CD4-positive, alpha-beta memory T cell (primary cell): ENCODE measurements around the gene BLM. TPM values are rescaled to one million over a fixed set of nuclear protein-coding genes. Genes with fewer than 3 reads are reported as not detected.

Source experiments
- CTCF ChIA-PET: fragments of 350-600 bp; sonication (Branson Sonifier 250); formaldehyde crosslinking; loops from one replicate; lab custom pipeline; 2021; ENCODE audit warnings: inconsistent platforms; ENCODE audit not compliant: partially characterized antibody; lab: Charles Lee
- POLR2A ChIA-PET: fragments of 350-600 bp; sonication (Branson Sonifier 250); formaldehyde crosslinking; loops from one replicate; lab custom pipeline; 2021; ENCODE audit not compliant: partially characterized antibody; lab: Charles Lee
- DNase-seq, 5 donors: peaks; one replicate each; pipeline versions ENCODE4 v3.0.0 to v3.0.0-alpha.2; 2020 to 2022; ENCODE audit warnings: mixed read lengths in 1 of 5
- H3K27ac ChIP-seq: one replicate; pipeline ENCODE4 v1.7.0; 2013; ENCODE audit warnings: low read depth, low read length
- H3K27me3 ChIP-seq: 2 replicates; pipeline ENCODE4 v1.7.0; 2013; ENCODE audit warnings: mild to moderate bottlenecking, low read length, moderate library complexity; ENCODE audit not compliant: insufficient read depth
- H3K36me3 ChIP-seq: 2 replicates; pipeline ENCODE4 v1.7.0; 2013; ENCODE audit warnings: mild to moderate bottlenecking, low read length, moderate library complexity; ENCODE audit not compliant: insufficient read depth
- H3K4me1 ChIP-seq: 2 replicates; pipeline ENCODE4 v1.7.0; 2013; ENCODE audit warnings: mild to moderate bottlenecking, low read length, moderate library complexity; ENCODE audit not compliant: insufficient read depth
- H3K4me3 ChIP-seq, 2 donors: one replicate each; pipeline ENCODE4 v1.7.0; 2013; ENCODE audit warnings: low read length in 2 of 2, mild to moderate bottlenecking in 1 of 2
- H3K9me3 ChIP-seq, 2 donors: one replicate each; pipeline ENCODE4 v1.7.0; 2013; ENCODE audit warnings: low read length in 2 of 2, control low read depth in 1 of 2; ENCODE audit not compliant: control insufficient read depth in 1 of 2
- H3K27ac Mint-ChIP-seq, 7 donors: one replicate each; pipeline ENCODE4 v1.8.0; 2020 to 2021; ENCODE audit warnings: mixed read lengths in 7 of 7, mild to moderate bottlenecking in 6 of 7, inconsistent platforms in 3 of 7, moderate library complexity in 3 of 7
- H3K27me3 Mint-ChIP-seq, 2 donors: one replicate each; pipeline ENCODE4 v1.8.0; 2020 to 2021; ENCODE audit warnings: mixed read lengths in 2 of 2
- H3K36me3 Mint-ChIP-seq, 2 donors: one replicate each; pipeline ENCODE4 v1.8.0; 2020 to 2021; ENCODE audit warnings: mixed read lengths in 2 of 2, inconsistent platforms in 1 of 2, mild to moderate bottlenecking in 1 of 2
- H3K4me1 Mint-ChIP-seq, 4 donors: one replicate each; pipeline ENCODE4 v1.8.0; 2020 to 2021; ENCODE audit warnings: mixed read lengths in 4 of 4, mild to moderate bottlenecking in 1 of 4
- H3K4me3 Mint-ChIP-seq, 8 donors: one replicate each; pipeline ENCODE4 v1.8.0; 2020 to 2021; ENCODE audit warnings: mixed read lengths in 8 of 8, mild to moderate bottlenecking in 7 of 8, moderate library complexity in 6 of 8, inconsistent platforms in 3 of 8
- H3K9me3 Mint-ChIP-seq, 8 donors: one replicate each; pipeline ENCODE4 v1.8.0; 2020 to 2021; ENCODE audit warnings: mixed read lengths in 8 of 8, mild to moderate bottlenecking in 5 of 8, inconsistent platforms in 3 of 8, moderate library complexity in 1 of 8
- intact Hi-C: fragments of 100-400 bp; cut with micrococcal nuclease; formaldehyde crosslinking; loops from one replicate; pipeline ENCODE4 v1.15.1; 2023
- polyA plus RNA-seq, 2 donors: library from polyadenylated mRNA; unstranded; fragments of 300-500 nt; fragmentation: Illumina TruSeq; gene quantifications; one replicate each; pipeline ENCODE4 v1.2.3, GENCODE V29; 2021
- total RNA-seq, 2 experiments: library from RNA; stranded (reverse); gene quantifications; one replicate each; pipeline ENCODE4 v1.2.3, GENCODE V29; 2021

Gene BLM
- total and polyA plus RNA-seq, 4 experiments from 2014 or later: 1.2 to 8.9 (median 6.0) TPM

DNA sequence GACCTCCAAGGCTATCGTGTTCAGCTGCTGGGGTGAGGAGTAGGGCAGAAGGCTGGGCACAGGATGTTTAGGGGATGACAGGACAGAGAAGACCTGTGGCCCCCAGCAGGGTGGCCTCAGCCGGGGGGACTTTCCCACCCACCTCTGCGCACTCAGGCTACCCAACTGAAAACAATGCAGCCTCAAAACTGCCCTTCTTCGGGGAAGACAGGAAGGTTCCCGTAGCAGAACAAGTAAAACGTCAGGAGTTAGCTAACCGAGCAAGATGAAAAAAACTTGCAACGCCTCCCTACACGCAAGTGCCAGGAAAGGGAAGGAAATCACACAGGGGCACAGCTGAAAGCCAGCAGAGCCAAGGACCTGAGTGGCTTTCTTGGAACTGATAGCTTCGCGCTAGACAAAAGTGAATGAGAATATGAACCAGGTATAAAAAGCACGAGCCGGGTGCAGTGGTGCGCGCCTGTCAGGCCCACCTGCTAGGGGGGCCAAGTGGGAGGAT is 112.8 kb downstream of the BLM start:
- peak overlapping the region; percentile 46 for H3K27ac ChIP-seq
- ChIA-PET POLR2A (interaction anchor here (0.6 to 1.2 kb wide), 3 partner anchors 22 to 41 kb away, joined by 3 read pairs; no protein-coding TSS in a partner anchor), CTCF (interaction anchor here (0.7 to 0.9 kb wide), 2 partner anchors 56 to 541 kb away, joined by 4 read pairs; no protein-coding TSS in a partner anchor)
- Mint-ChIP-seq H3K36me3 (no peaks in the 10 kb centered on the region), H3K9me3 (peaks cover 0 to 3% (median 0%) of the 10 kb centered on the region in 8 donors), H3K27ac (peak overlapping the region; percentile 12 to 95 (median 91)), H3K4me3 (peak overlapping the region; percentile 28 to 72 (median 62)), H3K27me3 (peaks cover 0 to 2% of the 10 kb centered on the region in 2 donors), H3K4me1 (peaks cover 9 to 21% (median 13%) of the 10 kb centered on the region in 4 donors)
- H3K4me1 ChIP-seq: peaks cover 19% of the 10 kb centered on the region
- no peak overlapping the region for H3K4me3 ChIP-seq
- peak in 4 of 5 donors; percentile 18 to 55 (median 41) for DNase-seq
- no peaks in the 10 kb centered on the region for H3K9me3 ChIP-seq
- no peaks in the 10 kb centered on the region for H3K36me3 ChIP-seq
- intact Hi-C loops: no loop called here
- H3K27me3 ChIP-seq: no peaks in the 10 kb centered on the region

GRCh38 chr15:90834626-90835025 is 117.5 kb downstream of the BLM start:
- no peak for DNase-seq
- peak overlapping the region in 1 of 7 donors; percentile 22 for H3K27ac Mint-ChIP-seq
- CTCF ChIA-PET: no interaction called here
- H3K4me1 Mint-ChIP-seq: peaks cover 18 to 43% (median 30%) of the 10 kb centered on the region in 4 donors
- Histone ChIP-seq H3K27ac (no peak overlapping the region), H3K9me3 (no peaks in the 10 kb centered on the region), H3K4me3 (no peak overlapping the region), H3K36me3 (no peaks in the 10 kb centered on the region), H3K4me1 (peaks cover 41% of the 10 kb centered on the region), H3K27me3 (no peaks in the 10 kb centered on the region)
- H3K9me3 Mint-ChIP-seq: no peaks in the 10 kb centered on the region
- H3K36me3 Mint-ChIP-seq: no peaks in the 10 kb centered on the region
- peaks cover 0 to 1% of the 10 kb centered on the region in 2 donors for H3K27me3 Mint-ChIP-seq
- POLR2A ChIA-PET: no interaction called here
- H3K4me3 Mint-ChIP-seq: no peak overlapping the region
- intact Hi-C loops: no loop called here

GRCh38 chr15:90836296-90836871 is 119.2 kb downstream of the BLM start:
- no peaks in the 10 kb centered on the region for H3K36me3 ChIP-seq
- Mint-ChIP-seq H3K4me3 (no peak overlapping the region), H3K9me3 (no peaks in the 10 kb centered on the region), H3K36me3 (no peaks in the 10 kb centered on the region), H3K4me1 (peaks cover 9 to 30% (median 19%) of the 10 kb centered on the region in 4 donors), H3K27me3 (peaks cover 0 to 1% of the 10 kb centered on the region in 2 donors), H3K27ac (peak overlapping the region in 5 of 7 donors; percentile 68 to 98 (median 98))
- no peak for DNase-seq
- no peak overlapping the region for H3K27ac ChIP-seq
- ChIA-PET CTCF (no interaction called here), POLR2A (no interaction called here)
- H3K4me3 ChIP-seq: no peak overlapping the region
- intact Hi-C loops: no loop called here
- H3K27me3 ChIP-seq: no peaks in the 10 kb centered on the region
- H3K9me3 ChIP-seq: no peaks in the 10 kb centered on the region
- peaks cover 33% of the 10 kb centered on the region for H3K4me1 ChIP-seq

DNA sequence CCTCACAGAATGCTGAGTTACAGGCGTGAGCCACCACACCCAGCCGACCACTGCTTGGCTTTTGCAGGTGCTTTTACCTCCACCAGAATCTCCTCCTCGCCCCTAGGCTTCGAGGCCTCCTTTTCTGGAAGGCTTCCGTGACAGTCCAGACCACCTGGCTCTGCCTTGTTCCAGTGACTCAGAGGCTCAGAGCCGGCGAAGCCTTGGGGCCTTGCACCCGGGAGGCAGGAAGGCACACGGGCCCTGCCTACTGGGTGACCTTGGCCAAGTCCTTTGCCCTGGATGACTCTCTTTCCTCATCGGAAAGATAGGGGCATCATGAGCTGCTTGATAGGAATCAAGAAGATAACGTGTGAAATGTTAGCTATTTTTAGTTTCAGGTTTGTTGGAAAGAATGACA is 119.9 kb downstream of the BLM start:
- Histone ChIP-seq H3K9me3 (no peaks in the 10 kb centered on the region), H3K27me3 (no peaks in the 10 kb centered on the region), H3K36me3 (no peaks in the 10 kb centered on the region), H3K27ac (peak overlapping the region; percentile 41), H3K4me1 (peaks cover 33% of the 10 kb centered on the region), H3K4me3 (no peak overlapping the region)
- intact Hi-C loops: no loop called here
- Mint-ChIP-seq H3K9me3 (no peaks in the 10 kb centered on the region), H3K4me1 (peaks cover 9 to 30% (median 20%) of the 10 kb centered on the region in 4 donors), H3K36me3 (no peaks in the 10 kb centered on the region), H3K27me3 (peaks cover 1% of the 10 kb centered on the region in 2 donors), H3K4me3 (peak overlapping the region in 4 of 8 donors; percentile 6 to 68 (median 46)), H3K27ac (peak overlapping the region; percentile 72 to 98 (median 97))
- CTCF ChIA-PET: interaction anchor here (1.8 kb wide), 1 partner anchor 49 kb away, joined by 7 read pairs; no protein-coding TSS in a partner anchor
- no peak for DNase-seq
- POLR2A ChIA-PET: interaction anchor here (1.8 kb wide), 1 partner anchor 14 kb away, joined by 12 read pairs; no protein-coding TSS in a partner anchor

GRCh38 chr15:90838139-90838538 is 121.0 kb downstream of the BLM start:
- Histone ChIP-seq H3K27ac (peak overlapping the region; percentile 53), H3K9me3 (no peaks in the 10 kb centered on the region), H3K27me3 (no peaks in the 10 kb centered on the region), H3K36me3 (no peaks in the 10 kb centered on the region), H3K4me3 (peak overlapping the region in 1 of 2 donors; percentile 12), H3K4me1 (peaks cover 33% of the 10 kb centered on the region)
- peak overlapping the region; percentile 39 to 86 (median 77) for H3K4me3 Mint-ChIP-seq
- peaks cover 1% of the 10 kb centered on the region in 2 donors for H3K27me3 Mint-ChIP-seq
- ChIA-PET CTCF (interaction anchor here (1.8 kb wide), 1 partner anchor 48 kb away, joined by 7 read pairs; no protein-coding TSS in a partner anchor), POLR2A (interaction anchor here (0.8 to 2.6 kb wide), 4 partner anchors 13 to 93 kb away, joined by 3 to 15 read pairs (median 10); no protein-coding TSS in a partner anchor)
- peak overlapping the region; percentile 72 to 98 (median 97) for H3K27ac Mint-ChIP-seq
- DNase-seq: peak; percentile 84 to 93 (median 86)
- H3K4me1 Mint-ChIP-seq: peaks cover 9 to 30% (median 20%) of the 10 kb centered on the region in 4 donors
- no peaks in the 10 kb centered on the region for H3K9me3 Mint-ChIP-seq
- intact Hi-C loops: no loop called here
- H3K36me3 Mint-ChIP-seq: no peaks in the 10 kb centered on the region

- peak in 1 of 5 donors; percentile 61 for DNase-seq
- peaks cover 1% of the 10 kb centered on the region in 2 donors for H3K27me3 Mint-ChIP-seq
- H3K4me1 Mint-ChIP-seq: peaks cover 9 to 30% (median 20%) of the 10 kb centered on the region in 4 donors
- intact Hi-C loops: no loop called here
- peak overlapping the region in 1 of 2 donors; percentile 12 for H3K4me3 ChIP-seq
- peaks cover 33% of the 10 kb centered on the region for H3K4me1 ChIP-seq
- H3K9me3 Mint-ChIP-seq: no peaks in the 10 kb centered on the region
- CTCF ChIA-PET: interaction anchor here (1.8 kb wide), 1 partner anchor 47 kb away, joined by 7 read pairs; no protein-coding TSS in a partner anchor
- peak overlapping the region; percentile 53 for H3K27ac ChIP-seq
- H3K27ac Mint-ChIP-seq: peak overlapping the region; percentile 72 to 98 (median 97)
- POLR2A ChIA-PET: interaction anchor here (1.1 to 2.6 kb wide), 4 partner anchors 13 to 122 kb away, joined by 3 to 15 read pairs (median 8); partner anchors contain the start of gene BLM
- no peaks in the 10 kb centered on the region for H3K9me3 ChIP-seq
- H3K36me3 ChIP-seq: no peaks in the 10 kb centered on the region
- no peaks in the 10 kb centered on the region for H3K27me3 ChIP-seq
- H3K4me3 Mint-ChIP-seq: peak overlapping the region; percentile 39 to 86 (median 73)
- H3K36me3 Mint-ChIP-seq: no peaks in the 10 kb centered on the region
These were observed 121.4 kb downstream of the BLM start for GRCh38 chr15:90838544-90838943.
